ENCODE data around the gene TXN2.

DNA sequence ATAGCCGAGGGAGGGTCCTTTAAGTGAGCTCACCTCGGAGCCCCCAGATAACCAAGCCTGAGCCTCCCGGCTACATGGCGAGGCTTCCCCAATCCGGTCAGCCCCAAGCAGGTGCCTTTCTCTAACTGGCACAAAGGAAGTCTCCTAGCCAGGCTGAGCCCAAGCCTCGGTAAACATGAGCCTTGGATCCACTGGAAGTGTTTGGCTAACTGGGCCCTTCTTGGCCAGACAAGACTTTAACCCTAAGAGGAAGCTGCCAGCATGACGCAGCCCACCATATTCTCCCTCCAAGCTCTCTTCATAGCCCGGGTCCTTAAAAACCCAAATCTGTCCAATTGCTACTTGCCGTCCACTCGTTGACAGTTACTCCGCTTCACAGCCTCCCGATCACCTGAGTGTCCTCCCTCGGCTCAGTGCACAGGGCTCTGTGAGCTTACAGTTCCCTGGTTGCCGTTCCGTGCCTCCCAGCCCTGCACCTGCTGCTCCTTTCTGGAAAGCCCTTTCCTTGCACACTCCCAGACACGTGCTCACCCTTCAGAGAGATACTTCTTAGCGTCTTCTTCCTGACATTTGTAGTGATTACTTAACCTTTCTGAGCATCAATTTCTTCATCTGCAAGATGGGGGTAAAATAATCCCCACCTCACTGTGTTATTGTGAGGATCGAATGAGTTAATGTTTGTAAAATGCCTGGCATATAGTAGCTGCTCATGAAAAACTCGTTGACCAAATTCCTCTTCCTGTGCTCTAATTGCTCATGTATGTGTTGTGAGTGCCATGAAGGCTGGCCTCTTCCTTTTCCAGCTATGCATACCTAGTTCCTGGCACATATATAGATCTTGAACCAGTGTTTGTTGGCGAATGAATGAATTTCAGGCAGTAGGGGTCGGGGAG, 25.6 kb downstream of the TXN2 start:
- TF ChIP-seq POLR2A (IDR thresholded peaks at IDR 0.05; ENCODE audit: low read length), result no peak
- no peak for TF ChIP-seq GATA1 (IDR thresholded peaks at IDR 0.05; ENCODE audit: low read depth, low read length)

All from erythroblast (primary cell).